AG04449 (cell line): ENCODE measurements around the gene SUPT3H.

Experiments
- CTCF ChIA-PET: fragments of 350-600 bp; formaldehyde crosslinking; extraction: SDS; loops from one replicate; lab custom pipeline; 2021; ENCODE audit warnings: antibody characterized with exemption; lab: Yijun Ruan, JAX
- POLR2A ChIA-PET: fragments of 400-600, 350-600 bp; formaldehyde crosslinking; extraction: SDS; loops from one replicate; lab custom pipeline; 2020; ENCODE audit warnings: antibody characterized with exemption, inconsistent platforms; lab: Yijun Ruan, JAX
- DNase-seq: peaks from one replicate; pipeline ENCODE4 v3.0.0-alpha.2; 2010; ENCODE audit warnings: low read depth, low spot score
- H3K4me3 ChIP-seq: 2 replicates; pipeline ENCODE4 v1.5.1; 2011; ENCODE audit warnings: low read depth, mild to moderate bottlenecking, control low read depth, low read length
- CTCF ChIP-seq: IDR thresholded peaks from one replicate; pipeline ENCODE4 v1.5.1; 2011; ENCODE audit warnings: mild to moderate bottlenecking, moderate library complexity, low read length, control low read depth, inconsistent platforms; ENCODE audit not compliant: insufficient read depth; ENCODE audit errors: missing control alignments

SUPT3H gene

GRCh38 chr6:45369870-45370269 is 7.9 kb downstream of the SUPT3H start:
- POLR2A ChIA-PET = interaction anchor here (0.6 kb wide), 1 partner anchor 34 kb away, joined by 3 read pairs; no protein-coding TSS in a partner anchor
- no peak for DNase-seq
- no peak for TF ChIP-seq CTCF
- no peak overlapping the region for H3K4me3 ChIP-seq
- CTCF ChIA-PET = interaction anchor here (0.8 to 1.5 kb wide), 2 partner anchors 713 to 895 kb away, joined by 4 read pairs; no protein-coding TSS in a partner anchor

GRCh38 chr6:45367999-45368398 is 9.7 kb downstream of the SUPT3H start:
- no peak overlapping the region for H3K4me3 ChIP-seq
- DNase-seq = no peak
- ChIA-PET POLR2A (no interaction called here), CTCF (interaction anchor here (0.9 to 1.2 kb wide), 2 partner anchors 10 to 27 kb away, joined by 3 to 4 read pairs; partner anchors contain the start of gene SUPT3H)
- no peak for TF ChIP-seq CTCF

GRCh38 chr6:45366534-45366933 is 11.2 kb downstream of the SUPT3H start:
- no peak overlapping the region for H3K4me3 ChIP-seq
- no peak for TF ChIP-seq CTCF
- ChIA-PET POLR2A (no interaction called here), CTCF (interaction anchor here (1.5 to 1.8 kb wide), 3 partner anchors 23 to 891 kb away, joined by 3 to 5 read pairs (median 4); no protein-coding TSS in a partner anchor)
- no peak for DNase-seq

GRCh38 chr6:45365036-45365435 is 12.7 kb downstream of the SUPT3H start:
- no peak overlapping the region for H3K4me3 ChIP-seq
- ChIA-PET CTCF (interaction anchor here (1.0 to 1.8 kb wide), 4 partner anchors 12 to 889 kb away, joined by 3 to 5 read pairs (median 4); no protein-coding TSS in a partner anchor), POLR2A (no interaction called here)

GRCh38 chr6:45364466-45364865 is 13.3 kb downstream of the SUPT3H start:
- ChIA-PET POLR2A (no interaction called here), CTCF (no interaction called here)
- DNase-seq = no peak
- no peak for TF ChIP-seq CTCF
- H3K4me3 ChIP-seq = no peak overlapping the region

More at GRCh38 chr6:45365036-45365435, 12.7 kb downstream of the SUPT3H start:
- no peak for DNase-seq
- TF ChIP-seq CTCF = no peak

GRCh38 chr6:45353654-45354053 is 24.1 kb downstream of the SUPT3H start:
- ChIA-PET CTCF (no interaction called here), POLR2A (no interaction called here)
- no peak overlapping the region for H3K4me3 ChIP-seq
- no peak for DNase-seq
- TF ChIP-seq CTCF = no peak
